Osteocyte (in vitro differentiated cells): Measurements from ENCODE around the gene SCGB3A1. TPM values are rescaled to one million over a fixed set of nuclear protein-coding genes. Genes with fewer than 3 reads are reported as not detected.

Source experiments
- DNase-seq: peaks from one replicate; pipeline ENCODE4 v3.0.0; 2021; ENCODE audit warnings: mixed read lengths; ENCODE audit not compliant: unreplicated experiment; ENCODE audit errors: extremely low spot score
- H3K27ac Mint-ChIP-seq: one replicate; pipeline ENCODE4 v1.8.0; 2021; ENCODE audit warnings: mild to moderate bottlenecking, mixed read lengths; ENCODE audit not compliant: unreplicated experiment
- H3K27me3 Mint-ChIP-seq: one replicate; pipeline ENCODE4 v1.8.0; 2021; ENCODE audit warnings: mixed read lengths; ENCODE audit not compliant: unreplicated experiment
- H3K36me3 Mint-ChIP-seq: one replicate; pipeline ENCODE4 v1.8.0; 2021; ENCODE audit warnings: mixed read lengths; ENCODE audit not compliant: unreplicated experiment
- H3K4me1 Mint-ChIP-seq: one replicate; pipeline ENCODE4 v1.8.0; 2021; ENCODE audit warnings: mixed read lengths; ENCODE audit not compliant: unreplicated experiment
- H3K4me3 Mint-ChIP-seq: one replicate; pipeline ENCODE4 v1.8.0; 2021; ENCODE audit warnings: mild to moderate bottlenecking, moderate library complexity, mixed read lengths; ENCODE audit not compliant: unreplicated experiment
- H3K9me3 Mint-ChIP-seq: one replicate; pipeline ENCODE4 v1.8.0; 2021; ENCODE audit warnings: mixed read lengths; ENCODE audit not compliant: unreplicated experiment
- total RNA-seq: library from RNA; stranded (reverse); gene quantifications from 2 replicates; pipeline ENCODE4 v1.2.1, GENCODE V29; 2021
- TF ChIP-seq, protein P1 (sequence below): fragments of 200-600 bp; sonication (generic); IDR thresholded peaks from 2 replicates; pipeline ENCODE4 v1.5.0; 2021; ENCODE audit warnings: antibody characterized with exemption, mild to moderate bottlenecking, moderate library complexity

The SCGB3A1 gene
- total RNA-seq, 1 donor from 2014 or later = not detected

DNA sequence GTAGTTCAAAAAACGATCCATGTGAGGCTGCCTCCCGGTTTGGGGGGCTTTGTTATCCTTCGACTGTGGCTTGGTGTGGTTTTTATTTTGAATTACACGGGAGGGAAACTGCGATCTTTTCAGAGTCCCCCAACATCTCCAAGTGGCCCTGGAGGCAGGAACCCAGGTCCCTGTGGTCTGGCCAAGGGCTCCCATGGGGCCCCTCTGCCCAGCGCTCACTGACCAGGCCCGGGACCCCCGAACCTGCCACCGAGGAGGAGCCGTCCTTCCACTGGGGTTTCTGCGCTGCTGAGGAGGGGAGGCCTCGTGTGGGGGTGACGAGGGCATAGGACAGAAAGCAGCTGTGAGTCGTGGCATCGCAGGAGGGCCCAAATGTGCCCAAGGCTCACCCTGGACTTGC lies 18.1 kb upstream of the SCGB3A1 start:
- no peak for DNase-seq
- H3K27me3 Mint-ChIP-seq = peaks cover 2% of the 10 kb centered on the region
- no peaks in the 10 kb centered on the region for H3K9me3 Mint-ChIP-seq
- no peak overlapping the region for H3K27ac Mint-ChIP-seq
- H3K4me1 Mint-ChIP-seq = no peaks in the 10 kb centered on the region
- TF ChIP-seq, protein P1, sequence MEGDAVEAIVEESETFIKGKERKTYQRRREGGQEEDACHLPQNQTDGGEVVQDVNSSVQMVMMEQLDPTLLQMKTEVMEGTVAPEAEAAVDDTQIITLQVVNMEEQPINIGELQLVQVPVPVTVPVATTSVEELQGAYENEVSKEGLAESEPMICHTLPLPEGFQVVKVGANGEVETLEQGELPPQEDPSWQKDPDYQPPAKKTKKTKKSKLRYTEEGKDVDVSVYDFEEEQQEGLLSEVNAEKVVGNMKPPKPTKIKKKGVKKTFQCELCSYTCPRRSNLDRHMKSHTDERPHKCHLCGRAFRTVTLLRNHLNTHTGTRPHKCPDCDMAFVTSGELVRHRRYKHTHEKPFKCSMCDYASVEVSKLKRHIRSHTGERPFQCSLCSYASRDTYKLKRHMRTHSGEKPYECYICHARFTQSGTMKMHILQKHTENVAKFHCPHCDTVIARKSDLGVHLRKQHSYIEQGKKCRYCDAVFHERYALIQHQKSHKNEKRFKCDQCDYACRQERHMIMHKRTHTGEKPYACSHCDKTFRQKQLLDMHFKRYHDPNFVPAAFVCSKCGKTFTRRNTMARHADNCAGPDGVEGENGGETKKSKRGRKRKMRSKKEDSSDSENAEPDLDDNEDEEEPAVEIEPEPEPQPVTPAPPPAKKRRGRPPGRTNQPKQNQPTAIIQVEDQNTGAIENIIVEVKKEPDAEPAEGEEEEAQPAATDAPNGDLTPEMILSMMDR = no peak
- H3K4me3 Mint-ChIP-seq = no peak overlapping the region
- H3K36me3 Mint-ChIP-seq = no peaks in the 10 kb centered on the region

DNA sequence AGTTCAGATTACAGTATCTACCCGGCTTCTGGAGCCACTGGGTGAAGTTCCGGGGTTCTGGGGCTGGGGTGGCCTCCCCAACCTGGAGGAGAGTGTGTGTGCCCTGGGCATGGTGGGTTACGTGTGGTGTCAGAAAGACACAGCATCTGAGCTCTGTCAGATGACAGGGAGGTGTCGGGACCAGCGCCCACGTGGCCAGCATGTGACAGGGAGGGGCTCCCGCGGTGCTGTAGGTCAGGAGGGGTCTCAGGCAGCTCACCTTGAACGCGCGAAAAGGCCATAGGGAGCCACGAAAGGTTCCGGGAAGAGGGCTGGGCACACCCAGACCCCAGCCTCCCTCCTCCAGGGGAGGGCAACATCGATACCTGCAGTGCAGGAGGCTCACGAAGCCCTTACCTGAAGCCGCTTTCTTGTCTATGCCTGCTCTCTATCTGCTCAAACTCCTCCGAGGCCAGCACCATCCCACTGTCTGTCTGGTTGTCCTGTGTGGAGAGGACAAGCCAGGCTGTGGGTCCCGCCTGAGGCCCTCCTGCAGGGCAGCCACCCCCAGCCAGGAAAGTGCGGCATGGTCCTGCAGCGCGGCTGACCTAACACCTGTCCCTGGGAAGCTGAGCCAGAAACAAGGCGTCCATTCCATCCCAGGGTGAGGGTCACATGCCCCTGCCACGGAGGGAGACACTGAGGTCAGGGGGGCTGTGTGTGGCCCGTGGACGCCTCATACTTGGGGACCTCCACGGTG lies 17.4 kb upstream of the SCGB3A1 start:
- H3K4me1 Mint-ChIP-seq = no peaks in the 10 kb centered on the region
- no peak for DNase-seq
- TF ChIP-seq, protein P1 = no peak
- H3K27me3 Mint-ChIP-seq = peaks cover 2% of the 10 kb centered on the region
- no peaks in the 10 kb centered on the region for H3K9me3 Mint-ChIP-seq
- no peaks in the 10 kb centered on the region for H3K36me3 Mint-ChIP-seq
- H3K4me3 Mint-ChIP-seq = no peak overlapping the region
- no peak overlapping the region for H3K27ac Mint-ChIP-seq

DNA sequence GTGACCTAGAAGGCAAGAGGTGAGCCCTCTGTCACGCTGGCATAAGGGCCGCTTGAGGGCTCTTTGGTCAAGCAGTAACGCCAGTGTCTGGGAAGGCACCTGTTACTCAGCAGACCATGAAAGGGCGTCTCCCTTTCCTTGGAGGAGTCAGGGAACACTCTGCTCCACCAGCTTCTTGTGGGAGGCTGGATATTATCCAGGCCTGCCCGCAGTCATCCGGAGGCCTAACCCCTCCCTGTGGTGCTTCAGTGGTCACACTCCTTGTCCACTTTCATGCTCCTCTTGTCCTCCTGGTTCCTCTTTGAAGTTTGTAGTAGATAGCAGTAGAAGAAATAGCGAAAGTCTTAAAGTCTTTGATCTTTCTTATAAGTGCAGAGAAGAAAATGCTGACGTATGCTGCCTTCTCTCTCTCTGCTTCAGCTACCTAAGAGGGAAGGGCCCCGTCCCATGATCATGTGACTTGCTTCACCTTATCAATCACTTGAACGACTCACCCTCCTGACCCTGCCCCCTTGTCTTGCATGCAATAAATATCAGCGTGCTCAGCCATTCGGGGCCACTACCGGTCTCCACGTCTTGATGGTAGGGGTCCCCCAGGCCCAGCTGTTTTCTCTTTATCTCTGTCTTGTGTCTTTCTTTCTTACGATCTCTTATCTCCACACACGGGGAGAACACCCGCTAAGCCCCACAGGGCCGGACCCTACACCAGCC lies 16.7 kb upstream of the SCGB3A1 start:
- no peaks in the 10 kb centered on the region for H3K36me3 Mint-ChIP-seq

DNA sequence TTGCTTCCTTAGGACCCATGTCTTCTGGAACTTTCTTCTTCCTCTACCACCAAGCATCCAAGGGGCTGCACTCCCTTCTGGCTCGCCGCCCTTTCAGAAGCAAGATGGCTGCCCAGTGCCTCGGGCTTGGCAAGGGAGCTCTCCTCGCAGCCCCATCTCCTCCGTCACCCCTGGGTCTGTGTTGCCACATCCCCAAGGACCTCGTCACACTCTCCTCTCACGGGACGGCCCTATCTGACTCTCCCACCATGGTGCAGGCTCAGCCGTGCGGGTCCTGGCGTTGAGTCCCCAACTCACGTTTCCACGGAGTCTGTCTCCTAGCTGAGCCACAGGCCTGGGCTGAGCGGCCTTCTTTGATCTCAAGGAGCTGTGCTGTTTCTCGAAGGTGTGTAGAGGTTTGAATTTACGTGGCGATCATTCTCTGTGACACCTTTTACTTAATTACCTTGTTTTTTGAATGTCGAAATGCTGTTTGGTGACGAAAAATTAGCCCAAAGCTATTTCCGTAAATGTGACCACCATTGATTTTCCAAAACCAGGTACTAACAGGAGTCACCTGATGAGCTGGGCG lies 15.0 kb upstream of the SCGB3A1 start:
- no peak for DNase-seq
- TF ChIP-seq, protein P1 = no peak
- Mint-ChIP-seq H3K27me3 (peaks cover 2% of the 10 kb centered on the region), H3K36me3 (no peaks in the 10 kb centered on the region), H3K4me1 (no peaks in the 10 kb centered on the region), H3K27ac (no peak overlapping the region), H3K4me3 (no peak overlapping the region), H3K9me3 (no peaks in the 10 kb centered on the region)

More for the DNA sequence above, 16.7 kb upstream of the SCGB3A1 start:
- Mint-ChIP-seq H3K4me1 (no peaks in the 10 kb centered on the region), H3K4me3 (no peak overlapping the region), H3K27me3 (peaks cover 2% of the 10 kb centered on the region), H3K9me3 (no peaks in the 10 kb centered on the region), H3K27ac (no peak overlapping the region)
- no peak for DNase-seq
- TF ChIP-seq, protein P1 = no peak
